HepG2 (cell line): ENCODE data around the gene PPP1CA. TPM values are rescaled to one million over a fixed set of nuclear protein-coding genes. Genes with fewer than 3 reads are reported as not detected.

Source experiments
- ATAC-seq: fragments of 200-7000 bp; cut with Tn5 transposase; 3 replicates; pipeline ENCODE4 v1.9.1; 2020; ENCODE audit warnings: mild to moderate bottlenecking, moderate library complexity
- BruUV-seq: library from RNA; stranded (reverse); fragments of 400-500 nt; replicated peaks from 2 replicates; lab custom pipeline; 2021; lab: Mats Ljungman, UMichigan
- CTCF ChIA-PET: fragments of 300-600 bp; formaldehyde crosslinking; extraction: SDS; loops from one replicate; lab custom pipeline; 2021; ENCODE audit warnings: low total read pairs, inconsistent platforms, low intra/inter-chr PET ratio; lab: Yijun Ruan, JAX
- POLR2A ChIA-PET: fragments of 350-600 bp; sonication (Branson Sonifier 250); formaldehyde crosslinking; loops from one replicate; lab custom pipeline; 2020; ENCODE audit warnings: antibody characterized with exemption, inconsistent platforms; lab: Yijun Ruan, JAX
- DNase-seq: peaks from one replicate; pipeline ENCODE4 v3.0.0-alpha.2; 2015; ENCODE audit warnings: low spot score
- FAIRE-seq: peaks from 3 replicates; lab custom pipeline; 2011; peaks lifted over from hg19 to GRCh38; lab: Jason Lieb, UNC
- H2AFZ ChIP-seq: one replicate; pipeline ENCODE4 v1.6.1; 2011; ENCODE audit warnings: low read length, inconsistent platforms
- H3K27ac ChIP-seq: fragments of 300-600 bp; 3 replicates; pipeline ENCODE4 v1.8.0; 2011; ENCODE audit warnings: mixed run types, mild to moderate bottlenecking, mixed read lengths, low read length, inconsistent platforms; ENCODE audit not compliant: insufficient read depth; ENCODE audit errors: extremely low read length
- H3K27me3 ChIP-seq, 2 experiments: fragments of 200-600 bp in 1 of 2; 2 replicates in 1 of 2; 3 replicates in 1 of 2; pipeline versions ENCODE4 v1.6.0 to v1.8.0; 2011; ENCODE audit warnings: low read length in 2 of 2, mild to moderate bottlenecking in 2 of 2, moderate library complexity in 2 of 2, inconsistent platforms in 1 of 2; ENCODE audit not compliant: insufficient read depth in 2 of 2, control insufficient read depth in 1 of 2
- H3K36me3 ChIP-seq, 2 experiments: fragments of 200-600 bp in 1 of 2; replicated peaks in 1 of 2; 2 replicates in 1 of 2; 3 replicates in 1 of 2; pipeline versions ENCODE4 v1.5.1 to v1.8.0; 2011; ENCODE audit warnings: low read length in 2 of 2, inconsistent platforms in 1 of 2; ENCODE audit not compliant: insufficient read depth in 2 of 2, control insufficient read depth in 1 of 2
- H3K4me1 ChIP-seq: 2 replicates; pipeline ENCODE4 v1.5.1; 2012; ENCODE audit warnings: low read length, inconsistent platforms; ENCODE audit not compliant: insufficient read depth
- H3K4me2 ChIP-seq: 2 replicates; pipeline ENCODE4 v1.6.0; 2011; ENCODE audit warnings: low read depth, low read length, inconsistent platforms
- H3K4me3 ChIP-seq, 3 experiments: fragments of 200-600 bp in 1 of 3; sonication (generic), shearing (Covaris generic) in 1 of 3; replicated peaks in 1 of 3; 2 replicates each; pipeline ENCODE4 v1.5.1; 2011 to 2016; ENCODE audit warnings: low read length in 3 of 3, inconsistent platforms in 2 of 3, low read depth in 2 of 3, mild to moderate bottlenecking in 2 of 3, control low read depth in 1 of 3, mixed read lengths in 1 of 3; ENCODE audit not compliant: insufficient read depth in 1 of 3
- H3K79me2 ChIP-seq: one replicate; pipeline ENCODE4 v1.6.1; 2011; ENCODE audit warnings: low read length, inconsistent platforms; ENCODE audit not compliant: insufficient read depth
- H3K9ac ChIP-seq: 2 replicates; pipeline ENCODE4 v1.6.0; 2011; ENCODE audit warnings: mild to moderate bottlenecking, low read depth, low read length, inconsistent platforms; ENCODE audit not compliant: insufficient read depth
- H3K9me3 ChIP-seq: 2 replicates; pipeline ENCODE4 v1.5.1; 2012; ENCODE audit warnings: mild to moderate bottlenecking, low read length
- H4K20me1 ChIP-seq: 2 replicates; pipeline ENCODE4 v1.6.0; 2011; ENCODE audit warnings: inconsistent platforms, mild to moderate bottlenecking, low read length, moderate library complexity; ENCODE audit not compliant: insufficient read depth
- HDAC2 ChIP-seq: sonication (generic); formaldehyde crosslinking; IDR thresholded peaks from 2 replicates; pipeline ENCODE4 v1.4.0; 2020; ENCODE audit warnings: missing genetic modification reagents
- HOXA7 ChIP-seq: sonication (generic); formaldehyde crosslinking; IDR thresholded peaks from 2 replicates; pipeline ENCODE4 v1.8.1; 2022; ENCODE audit warnings: mild to moderate bottlenecking, missing genetic modification reagents, moderate library complexity
- JUN ChIP-seq: sonication (generic); formaldehyde crosslinking; IDR thresholded peaks from 2 replicates; pipeline ENCODE4 v1.4.0; 2020; ENCODE audit warnings: mild to moderate bottlenecking, missing genetic modification reagents
- KLF13 ChIP-seq: sonication (generic); formaldehyde crosslinking; IDR thresholded peaks from 2 replicates; pipeline ENCODE4 v1.4.0; 2020; ENCODE audit warnings: mild to moderate bottlenecking, missing genetic modification reagents
- NCOA5 ChIP-seq: sonication (generic); formaldehyde crosslinking; IDR thresholded peaks from 2 replicates; pipeline ENCODE4 v1.4.0; 2020; ENCODE audit warnings: missing genetic modification reagents
- RFXAP ChIP-seq: sonication (generic); formaldehyde crosslinking; IDR thresholded peaks from 2 replicates; pipeline ENCODE4 v1.4.0; 2020; ENCODE audit warnings: missing genetic modification reagents, borderline replicate concordance
- TFDP1 ChIP-seq: IDR thresholded peaks from 2 replicates; pipeline ENCODE4 v1.6.1; 2016; ENCODE audit warnings: missing compliant biosample characterization, missing genetic modification reagents, borderline replicate concordance
- ZBTB38 ChIP-seq: sonication (generic); formaldehyde crosslinking; IDR thresholded peaks from 2 replicates; pipeline ENCODE4 v1.5.1; 2020; ENCODE audit warnings: mild to moderate bottlenecking, missing genetic modification reagents
- ZNF446 ChIP-seq: sonication (generic); formaldehyde crosslinking; IDR thresholded peaks from 2 replicates; pipeline ENCODE4 v1.5.0; 2020; ENCODE audit warnings: mild to moderate bottlenecking, missing genetic modification reagents
- ZNF468 ChIP-seq: sonication (generic); formaldehyde crosslinking; IDR thresholded peaks from 2 replicates; pipeline ENCODE4 v1.8.0; 2022; ENCODE audit warnings: mild to moderate bottlenecking, moderate library complexity, missing genetic modification reagents
- ZNF556 ChIP-seq: sonication (generic); formaldehyde crosslinking; IDR thresholded peaks from 2 replicates; pipeline ENCODE4 v1.4.0; 2020; ENCODE audit warnings: mild to moderate bottlenecking, missing genetic modification reagents, borderline replicate concordance
- ZNF589 ChIP-seq: sonication (generic); formaldehyde crosslinking; conservative IDR thresholded peaks from 2 replicates; pipeline ENCODE4 v1.8.0; 2022; ENCODE audit warnings: mild to moderate bottlenecking, moderate library complexity, missing genetic modification reagents
- WGBS: methylation state at CpG from one replicate; pipeline ENCODE4 v1.1.6; 2017; ENCODE audit warnings: low lambda C conversion rate; 5-methylcytosine and 5-hydroxymethylcytosine counted together
- in situ Hi-C: cut with HindIII; loops from 2 replicates; pipeline ENCODE4 v1.10.0; 2017; ENCODE audit warnings: low pct_unique_long_range_greater_than_20kb; ENCODE audit not compliant: extremely low pct_ligation_motif_present
- intact Hi-C: fragments of 100-400 bp; cut with micrococcal nuclease; formaldehyde crosslinking; loops from one replicate; pipeline ENCODE4 v1.10.0; 2022; ENCODE audit not compliant: unreplicated experiment
- polyA plus RNA-seq, 8 experiments: library from polyadenylated mRNA; depleted of rRNA in 3 of 8; stranded (reverse) in 7 of 8; unstranded in 1 of 8; fragments of >200 nt; fragmentation: Illumina TruSeq in 4 of 8; extraction: Trizol in 4 of 8; gene quantifications; 2 replicates each; pipeline versions ENCODE4 v1.2.1 to v1.2.3, GENCODE V29; 2011 to 2016; ENCODE audit warnings: low read depth in 4 of 8, missing spikeins in 1 of 8, mixed read lengths in 1 of 8; ENCODE audit not compliant: insufficient read depth in 1 of 8
- total RNA-seq, 5 experiments: library from RNA; depleted of rRNA; stranded (reverse); fragments of >200 nt; fragmentation: Illumina TruSeq; extraction: Trizol; gene quantifications; 2 replicates each; pipeline ENCODE4 v1.2.3, GENCODE V29; 2016; ENCODE audit warnings: low read depth in 1 of 5
- TF ChIP-seq, protein P1 (sequence below): sonication (generic); formaldehyde crosslinking; IDR thresholded peaks from 2 replicates; pipeline ENCODE4 v1.8.0; 2022; ENCODE audit warnings: mild to moderate bottlenecking, missing genetic modification reagents, moderate library complexity
- TF ChIP-seq, protein P2 (sequence below): sonication (generic); formaldehyde crosslinking; IDR thresholded peaks from 2 replicates; pipeline ENCODE4 v1.4.0; 2020; ENCODE audit warnings: missing genetic modification reagents, borderline replicate concordance
- TF ChIP-seq, protein P3 (sequence below): IDR thresholded peaks from 2 replicates; pipeline ENCODE4 v1.6.1; 2016; ENCODE audit warnings: low read depth, missing genetic modification reagents, missing compliant biosample characterization

Gene PPP1CA
- total and polyA plus RNA-seq, 2 of the 13 experiments (the other 11 are each of a cell fraction or from before 2014, with no cell fraction given): 149 to 170 TPM

DNA sequence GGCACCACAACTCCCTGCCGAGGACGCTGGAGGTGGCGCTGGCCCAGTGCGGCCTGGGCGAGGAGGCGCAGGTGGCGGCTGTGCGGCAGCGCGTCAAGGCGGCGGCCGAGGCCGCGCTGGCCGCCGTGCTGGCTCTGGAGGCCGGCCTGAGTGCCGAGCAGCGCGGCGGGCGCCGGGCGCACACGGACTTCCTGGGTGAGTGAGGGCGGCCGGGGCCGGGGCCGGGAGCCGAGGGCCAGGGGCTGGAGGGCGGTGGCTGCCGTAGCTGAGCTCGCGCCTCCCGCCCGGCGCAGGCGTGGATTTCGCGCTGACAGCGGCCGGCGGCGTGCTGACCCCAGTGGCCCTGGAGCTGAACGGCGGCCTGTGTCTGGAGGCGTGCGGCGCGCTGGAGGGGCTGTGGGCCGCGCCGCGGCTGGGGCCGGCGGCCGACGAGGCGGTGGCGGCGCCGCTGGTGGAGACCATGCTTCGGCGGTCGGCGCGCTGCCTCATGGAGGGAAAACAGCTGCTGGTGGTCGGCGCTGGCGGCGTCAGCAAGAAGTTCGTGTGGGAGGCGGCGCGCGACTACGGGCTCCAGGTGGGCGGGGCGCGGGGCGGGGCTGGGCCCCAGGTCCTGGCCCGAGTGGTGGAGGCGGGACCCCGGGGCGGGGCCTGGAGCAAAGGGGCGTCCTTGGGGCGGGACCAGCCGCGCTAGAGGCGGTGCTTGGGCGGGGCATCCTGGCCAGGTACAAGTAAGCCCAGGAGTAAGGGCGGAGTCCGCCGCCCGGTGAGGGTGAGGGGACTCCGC is 19.2 kb upstream of the PPP1CA start:
- Histone ChIP-seq H3K4me3 (peak overlapping the region; percentile 30 to 70 (median 53); a peak in 5 of 6 replicates), H3K27me3 (peaks cover 5 to 36% of the 10 kb centered on the region in 2 experiments; a peak in 4 of 5 replicates), H3K36me3 (no peaks in the 10 kb centered on the region), H3K9me3 (no peaks in the 10 kb centered on the region), H3K27ac (no peak overlapping the region), H3K9ac (peak overlapping the region; percentile 57), H3K4me2 (peak overlapping the region; percentile 80), H3K4me1 (peaks cover 69% of the 10 kb centered on the region), H3K79me2 (no peaks in the 10 kb centered on the region), H2AFZ (no peak overlapping the region), H4K20me1 (no peaks in the 10 kb centered on the region)
- no TSS peak for BruUV-seq
- FAIRE-seq (no peak), DNase-seq (peak; percentile 81), ATAC-seq (peak; percentile 80)
- under 1% methylated on average over 20 of the region's 97 CpGs for WGBS
- in situ Hi-C loops: no loop called here
- intact Hi-C loops: no loop called here
- POLR2A ChIA-PET: interaction anchor here (0.8 to 7.4 kb wide), 6 partner anchors 9 to 62 kb away, joined by 3 to 78 read pairs (median 6); partner anchors contain the start of genes AIP, PPP1CA and TBC1D10C
- CTCF ChIA-PET: no interaction called here
- TF ChIP-seq NCOA5 (CRISPR knock-in tag) (no peak), KLF13 (CRISPR knock-in tag) (no peak), ZNF446 (CRISPR knock-in tag) (peak; percentile 77; the same call in 1 of the 2 replicates), ZNF589 (CRISPR knock-in tag) (no peak), TFDP1 (CRISPR knock-in tag) (peak; percentile 64; the same call in 1 of the 2 replicates), ZBTB38 (CRISPR knock-in tag) (0 out of 2 replicates have a peak, but pooled peaks have one; percentile 18), ZNF556 (CRISPR knock-in tag) (0 out of 2 replicates have a peak, but pooled peaks have one; percentile 13), HDAC2 (no peak), ZNF468 (CRISPR knock-in tag) (no peak), HOXA7 (CRISPR knock-in tag) (no peak), RFXAP (CRISPR knock-in tag) (peak; percentile 44; the same call in 1 of the 2 replicates), JUN (no peak)
- TF ChIP-seq, protein P1, sequence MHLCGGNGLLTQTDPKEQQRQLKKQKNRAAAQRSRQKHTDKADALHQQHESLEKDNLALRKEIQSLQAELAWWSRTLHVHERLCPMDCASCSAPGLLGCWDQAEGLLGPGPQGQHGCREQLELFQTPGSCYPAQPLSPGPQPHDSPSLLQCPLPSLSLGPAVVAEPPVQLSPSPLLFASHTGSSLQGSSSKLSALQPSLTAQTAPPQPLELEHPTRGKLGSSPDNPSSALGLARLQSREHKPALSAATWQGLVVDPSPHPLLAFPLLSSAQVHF (CRISPR knock-in tag): no peak
- TF ChIP-seq, protein P2, sequence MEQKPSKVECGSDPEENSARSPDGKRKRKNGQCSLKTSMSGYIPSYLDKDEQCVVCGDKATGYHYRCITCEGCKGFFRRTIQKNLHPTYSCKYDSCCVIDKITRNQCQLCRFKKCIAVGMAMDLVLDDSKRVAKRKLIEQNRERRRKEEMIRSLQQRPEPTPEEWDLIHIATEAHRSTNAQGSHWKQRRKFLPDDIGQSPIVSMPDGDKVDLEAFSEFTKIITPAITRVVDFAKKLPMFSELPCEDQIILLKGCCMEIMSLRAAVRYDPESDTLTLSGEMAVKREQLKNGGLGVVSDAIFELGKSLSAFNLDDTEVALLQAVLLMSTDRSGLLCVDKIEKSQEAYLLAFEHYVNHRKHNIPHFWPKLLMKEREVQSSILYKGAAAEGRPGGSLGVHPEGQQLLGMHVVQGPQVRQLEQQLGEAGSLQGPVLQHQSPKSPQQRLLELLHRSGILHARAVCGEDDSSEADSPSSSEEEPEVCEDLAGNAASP: no peak
- TF ChIP-seq, protein P3, sequence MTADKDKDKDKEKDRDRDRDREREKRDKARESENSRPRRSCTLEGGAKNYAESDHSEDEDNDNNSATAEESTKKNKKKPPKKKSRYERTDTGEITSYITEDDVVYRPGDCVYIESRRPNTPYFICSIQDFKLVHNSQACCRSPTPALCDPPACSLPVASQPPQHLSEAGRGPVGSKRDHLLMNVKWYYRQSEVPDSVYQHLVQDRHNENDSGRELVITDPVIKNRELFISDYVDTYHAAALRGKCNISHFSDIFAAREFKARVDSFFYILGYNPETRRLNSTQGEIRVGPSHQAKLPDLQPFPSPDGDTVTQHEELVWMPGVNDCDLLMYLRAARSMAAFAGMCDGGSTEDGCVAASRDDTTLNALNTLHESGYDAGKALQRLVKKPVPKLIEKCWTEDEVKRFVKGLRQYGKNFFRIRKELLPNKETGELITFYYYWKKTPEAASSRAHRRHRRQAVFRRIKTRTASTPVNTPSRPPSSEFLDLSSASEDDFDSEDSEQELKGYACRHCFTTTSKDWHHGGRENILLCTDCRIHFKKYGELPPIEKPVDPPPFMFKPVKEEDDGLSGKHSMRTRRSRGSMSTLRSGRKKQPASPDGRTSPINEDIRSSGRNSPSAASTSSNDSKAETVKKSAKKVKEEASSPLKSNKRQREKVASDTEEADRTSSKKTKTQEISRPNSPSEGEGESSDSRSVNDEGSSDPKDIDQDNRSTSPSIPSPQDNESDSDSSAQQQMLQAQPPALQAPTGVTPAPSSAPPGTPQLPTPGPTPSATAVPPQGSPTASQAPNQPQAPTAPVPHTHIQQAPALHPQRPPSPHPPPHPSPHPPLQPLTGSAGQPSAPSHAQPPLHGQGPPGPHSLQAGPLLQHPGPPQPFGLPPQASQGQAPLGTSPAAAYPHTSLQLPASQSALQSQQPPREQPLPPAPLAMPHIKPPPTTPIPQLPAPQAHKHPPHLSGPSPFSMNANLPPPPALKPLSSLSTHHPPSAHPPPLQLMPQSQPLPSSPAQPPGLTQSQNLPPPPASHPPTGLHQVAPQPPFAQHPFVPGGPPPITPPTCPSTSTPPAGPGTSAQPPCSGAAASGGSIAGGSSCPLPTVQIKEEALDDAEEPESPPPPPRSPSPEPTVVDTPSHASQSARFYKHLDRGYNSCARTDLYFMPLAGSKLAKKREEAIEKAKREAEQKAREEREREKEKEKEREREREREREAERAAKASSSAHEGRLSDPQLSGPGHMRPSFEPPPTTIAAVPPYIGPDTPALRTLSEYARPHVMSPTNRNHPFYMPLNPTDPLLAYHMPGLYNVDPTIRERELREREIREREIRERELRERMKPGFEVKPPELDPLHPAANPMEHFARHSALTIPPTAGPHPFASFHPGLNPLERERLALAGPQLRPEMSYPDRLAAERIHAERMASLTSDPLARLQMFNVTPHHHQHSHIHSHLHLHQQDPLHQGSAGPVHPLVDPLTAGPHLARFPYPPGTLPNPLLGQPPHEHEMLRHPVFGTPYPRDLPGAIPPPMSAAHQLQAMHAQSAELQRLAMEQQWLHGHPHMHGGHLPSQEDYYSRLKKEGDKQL: no peak
